PC-9 (cell line): Measurements from ENCODE around the gene ATP8B1. TPM values are rescaled to one million over a fixed set of nuclear protein-coding genes. Genes with fewer than 3 reads are reported as not detected.
A peak's percentile ranks its signal among the peaks of the same experiment; 100 is the strongest.

Source experiments
- BruUV-seq: library from RNA; stranded (reverse); fragments of 400-500 nt; replicated peaks from 2 replicates; lab custom pipeline; 2021; lab: Mats Ljungman, UMichigan
- CTCF ChIA-PET: fragments of 300-600 bp; sonication (Branson Sonifier 250); formaldehyde crosslinking; loops from one replicate; lab custom pipeline; 2022; ENCODE audit warnings: antibody characterized with exemption; lab: Charles Lee
- POLR2A ChIA-PET: fragments of 300-600 bp; sonication (Branson Sonifier 250); formaldehyde crosslinking; loops from one replicate; lab custom pipeline; 2022; ENCODE audit warnings: antibody characterized with exemption; ENCODE audit not compliant: unreplicated experiment; lab: Charles Lee
- DNase-seq, 2 experiments: peaks; one replicate each; pipeline versions ENCODE4 v3.0.0 to v3.0.0-alpha.2; 2015 to 2022; ENCODE audit warnings: mixed read lengths in 1 of 2
- H2AFZ ChIP-seq: fragments of 200-600 bp; sonication (generic); 2 replicates; pipeline ENCODE4 v1.8.1; 2017; ENCODE audit warnings: antibody characterized with exemption
- H3F3A ChIP-seq: fragments of 200-600 bp; sonication (generic); 2 replicates; pipeline ENCODE4 v1.8.1; 2017; ENCODE audit warnings: antibody characterized with exemption, mild to moderate bottlenecking, low read depth; ENCODE audit not compliant: insufficient read depth
- H3K27ac ChIP-seq: fragments of 200-600 bp; sonication (generic); 2 replicates; pipeline ENCODE4 v1.6.1; 2016; ENCODE audit warnings: mixed run types
- H3K27me3 ChIP-seq: fragments of 200-600 bp; sonication (generic); 2 replicates; pipeline ENCODE4 v1.6.1; 2016; ENCODE audit warnings: low read depth, mixed run types; ENCODE audit not compliant: insufficient read depth
- H3K36me3 ChIP-seq: fragments of 200-600 bp; sonication (generic); 2 replicates; pipeline ENCODE4 v1.6.1; 2016; ENCODE audit warnings: low read depth, mixed run types
- H3K4me1 ChIP-seq: fragments of 200-600 bp; sonication (generic); replicated peaks from 2 replicates; pipeline ENCODE4 v1.6.1; 2016; ENCODE audit warnings: mixed run types; ENCODE audit not compliant: insufficient read depth
- H3K4me2 ChIP-seq: fragments of 200-600 bp; sonication (generic); 2 replicates; pipeline ENCODE4 v1.6.1; 2017; ENCODE audit warnings: mixed run types
- H3K4me3 ChIP-seq: fragments of 200-600 bp; sonication (generic); 2 replicates; pipeline ENCODE4 v1.6.1; 2016; ENCODE audit warnings: mixed run types
- H3K79me2 ChIP-seq: fragments of 200-600 bp; sonication (generic); 2 replicates; pipeline ENCODE4 v1.6.1; 2017; ENCODE audit warnings: low read depth, mixed run types
- H3K9me2 ChIP-seq: fragments of 200-600 bp; sonication (generic); 2 replicates; pipeline ENCODE4 v1.8.1; 2017; ENCODE audit warnings: mild to moderate bottlenecking; ENCODE audit not compliant: insufficient read depth
- H3K9me3 ChIP-seq: fragments of 200-600 bp; sonication (generic); 2 replicates; pipeline ENCODE4 v1.8.1; 2016; ENCODE audit warnings: low read depth; ENCODE audit not compliant: insufficient read depth
- H4K20me1 ChIP-seq: fragments of 200-600 bp; sonication (generic); 2 replicates; pipeline ENCODE4 v1.8.1; 2017; ENCODE audit not compliant: insufficient read depth
- CTCF ChIP-seq: fragments of 200-600 bp; sonication (generic); conservative IDR thresholded peaks from 2 replicates; pipeline ENCODE4 v1.6.1; 2017; ENCODE audit warnings: mixed run types, antibody characterized with exemption, mild to moderate bottlenecking, moderate library complexity
- EZH2 ChIP-seq: fragments of 200-600 bp; sonication (generic); IDR thresholded peaks from 2 replicates; pipeline ENCODE4 v1.8.0; 2017; ENCODE audit warnings: antibody characterized with exemption, low read depth
- intact Hi-C: fragments of 100-400 bp; cut with micrococcal nuclease; formaldehyde crosslinking; loops from one replicate; pipeline ENCODE4 v1.10.0; 2022; ENCODE audit not compliant: unreplicated experiment
- total RNA-seq: library from RNA; stranded (reverse); gene quantifications from 2 replicates; pipeline ENCODE4 v1.2.3, GENCODE V29; 2021

The ATP8B1 gene
- total RNA-seq, 1 experiment from 2014 or later = 23.4 TPM

- Histone ChIP-seq H3K9me3 (peaks cover 9% of the 10 kb centered on the region; the same call in 1 of the 2 replicates), H3K4me2 (no peak overlapping the region), H3K27me3 (no peaks in the 10 kb centered on the region), H2AFZ (no peak overlapping the region), H3K36me3 (peaks cover 11% of the 10 kb centered on the region; the same call in 1 of the 2 replicates), H3F3A (peaks cover 15% of the 10 kb centered on the region), H4K20me1 (0 out of 2 replicates have a peak, but pooled peaks cover under 1% of the 10 kb centered on the region), H3K27ac (no peak overlapping the region), H3K4me1 (peaks cover 37% of the 10 kb centered on the region), H3K79me2 (peaks cover 68% of the 10 kb centered on the region), H3K4me3 (no peak overlapping the region), H3K9me2 (no peaks in the 10 kb centered on the region)
- BruUV-seq = no TSS peak
- POLR2A ChIA-PET = no interaction called here
- TF ChIP-seq CTCF (no peak), EZH2 (no peak)
- CTCF ChIA-PET = no interaction called here
- peak in 1 of 2 experiments; percentile 14 for DNase-seq
- intact Hi-C loops = no loop called here
Measured at GRCh38 chr18:57744211-57744694, 58.9 kb downstream of the ATP8B1 start.

GRCh38 chr18:57743008-57743407 is 60.1 kb downstream of the ATP8B1 start:
- H3K4me2 ChIP-seq = no peak overlapping the region
- no peaks in the 10 kb centered on the region for H3K27me3 ChIP-seq
- no peaks in the 10 kb centered on the region for H4K20me1 ChIP-seq
- CTCF ChIA-PET = no interaction called here
- H3K36me3 ChIP-seq = peaks cover 11% of the 10 kb centered on the region; the same call in 1 of the 2 replicates
- intact Hi-C loops = no loop called here
- POLR2A ChIA-PET = interaction anchor here (0.6 kb wide), 1 partner anchor 47 kb away, joined by 3 read pairs; no protein-coding TSS in a partner anchor
- BruUV-seq = no TSS peak
- TF ChIP-seq EZH2 = no peak
- TF ChIP-seq CTCF = no peak
- peaks cover 63% of the 10 kb centered on the region for H3K79me2 ChIP-seq
- H3K4me3 ChIP-seq = no peak overlapping the region
- H3K4me1 ChIP-seq = peaks cover 28% of the 10 kb centered on the region
- H3F3A ChIP-seq = peaks cover 7% of the 10 kb centered on the region; the same call in 1 of the 2 replicates
- no peak for DNase-seq
- H3K27ac ChIP-seq = no peak overlapping the region
- H2AFZ ChIP-seq = no peak overlapping the region
- no peaks in the 10 kb centered on the region for H3K9me2 ChIP-seq
- peaks cover 9% of the 10 kb centered on the region; the same call in 1 of the 2 replicates for H3K9me3 ChIP-seq

- Histone ChIP-seq H3K79me2 (peaks cover 57% of the 10 kb centered on the region), H3K27ac (no peak overlapping the region), H3K4me3 (no peak overlapping the region), H3K27me3 (no peaks in the 10 kb centered on the region), H3F3A (peaks cover 10% of the 10 kb centered on the region; the same call in 1 of the 2 replicates), H3K9me2 (no peaks in the 10 kb centered on the region), H3K4me2 (no peak overlapping the region), H3K36me3 (peaks cover 11% of the 10 kb centered on the region; the same call in 1 of the 2 replicates), H3K9me3 (peaks cover 9% of the 10 kb centered on the region; the same call in 1 of the 2 replicates), H3K4me1 (peaks cover 32% of the 10 kb centered on the region), H4K20me1 (no peaks in the 10 kb centered on the region), H2AFZ (no peak overlapping the region)
- intact Hi-C loops = no loop called here
- no peak for DNase-seq
- TF ChIP-seq CTCF (no peak), EZH2 (no peak)
- ChIA-PET POLR2A (no interaction called here), CTCF (no interaction called here)
- BruUV-seq = no TSS peak
Measured at GRCh38 chr18:57741273-57741672, 61.8 kb downstream of the ATP8B1 start.
